ENCODE measurements around the gene SAP25. TPM values are rescaled to one million over a fixed set of nuclear protein-coding genes. Genes with fewer than 3 reads are reported as not detected.

SAP25 gene
- total RNA-seq, 1 experiment from 2014 or later = 3.0 TPM

GRCh38 chr7:100620804-100621203 is 47.1 kb upstream of the SAP25 start:
- intact Hi-C loops (cut with micrococcal nuclease; ENCODE audit: unreplicated experiment) = no loop called here
- H3K9me3 ChIP-seq (ENCODE audit: control insufficient read depth, insufficient read depth, low read depth, low read length) = no peaks in the 10 kb centered on the region
- BruUV-seq (replicated peaks) = no TSS peak
- CTCF ChIA-PET = no interaction called here
- no peaks in the 10 kb centered on the region for H3K27me3 ChIP-seq (ENCODE audit: control insufficient read depth, insufficient read depth, low read length)
- H3K36me3 ChIP-seq (ENCODE audit: control insufficient read depth, insufficient read depth, low read length) = no peaks in the 10 kb centered on the region
- H3K27ac ChIP-seq (ENCODE audit: low read length) = no peak overlapping the region
- in situ Hi-C loops (cut with HindIII; ENCODE audit: low pct_unique_long_range_greater_than_20kb, low sequenced_read_pairs) = no loop called here
- TF ChIP-seq REST (IDR thresholded peaks at IDR 0.05; ENCODE audit: insufficient read depth in 1 of 2, low read depth in 2 of 2, low read length in 1 of 2) (no peak), SIN3A (IDR thresholded peaks at IDR 0.05; ENCODE audit: borderline replicate concordance, insufficient read depth, low read depth, low read length) (no peak), POLR2AphosphoS5 (IDR thresholded peaks at IDR 0.05; ENCODE audit: low read depth, low read length) (no peak), CTCF (IDR thresholded peaks at IDR 0.05) (no peak), TCF7L2 (IDR thresholded peaks at IDR 0.05; ENCODE audit: low read depth, low read length) (no peak)
- ATAC-seq (no peak), DNase-seq (ENCODE audit: low read depth, low spot score) (no peak)
- POLR2A ChIA-PET = interaction anchor here (0.5 kb wide), 1 partner anchor 33 kb away, joined by 3 read pairs; no protein-coding TSS in a partner anchor
- no peak overlapping the region for H3K4me3 ChIP-seq (ENCODE audit: low read depth in 2 of 2, low read length in 2 of 2)
- H3K4me1 ChIP-seq (ENCODE audit: control insufficient read depth, insufficient read depth, low read length) = no peaks in the 10 kb centered on the region

GRCh38 chr7:100620239-100620638 is 46.5 kb upstream of the SAP25 start:
- H3K9me3 ChIP-seq (ENCODE audit: control insufficient read depth, insufficient read depth, low read depth, low read length) = no peaks in the 10 kb centered on the region
- ChIA-PET CTCF (no interaction called here), POLR2A (no interaction called here)
- no peak overlapping the region for H3K27ac ChIP-seq (ENCODE audit: low read length)
- H3K27me3 ChIP-seq (ENCODE audit: control insufficient read depth, insufficient read depth, low read length) = no peaks in the 10 kb centered on the region
- DNase-seq (ENCODE audit: low read depth, low spot score) = no peak
- no peaks in the 10 kb centered on the region for H3K4me1 ChIP-seq (ENCODE audit: control insufficient read depth, insufficient read depth, low read length)
- intact Hi-C loops (cut with micrococcal nuclease; ENCODE audit: unreplicated experiment) (no loop called here), in situ Hi-C loops (cut with HindIII; ENCODE audit: low pct_unique_long_range_greater_than_20kb, low sequenced_read_pairs) (no loop called here)
- no peak overlapping the region for H3K4me3 ChIP-seq (ENCODE audit: low read depth in 2 of 2, low read length in 2 of 2)
- no TSS peak for BruUV-seq (replicated peaks)
- ATAC-seq = no peak
- H3K36me3 ChIP-seq (ENCODE audit: control insufficient read depth, insufficient read depth, low read length) = no peaks in the 10 kb centered on the region
- no peak for TF ChIP-seq REST (IDR thresholded peaks at IDR 0.05; ENCODE audit: insufficient read depth in 1 of 2, low read depth in 2 of 2, low read length in 1 of 2)
- TF ChIP-seq POLR2AphosphoS5 (IDR thresholded peaks at IDR 0.05; ENCODE audit: low read depth, low read length) = no peak
- TF ChIP-seq CTCF (IDR thresholded peaks at IDR 0.05) = no peak
- TF ChIP-seq SIN3A (IDR thresholded peaks at IDR 0.05; ENCODE audit: borderline replicate concordance, insufficient read depth, low read depth, low read length) = no peak
- TF ChIP-seq TCF7L2 (IDR thresholded peaks at IDR 0.05; ENCODE audit: low read depth, low read length) = no peak

Measured in Panc1 (cell line).